OCI-LY3 (cell line): ENCODE measurements around the gene CPSF4.

Source experiments
- CTCF ChIP-seq: fragments of 200-600, 300-600 bp; sonication (generic); IDR thresholded peaks from 2 replicates; pipeline ENCODE4 v1.5.1; 2014; ENCODE audit warnings: antibody characterized with exemption, low read length, low read depth
- EZH2phosphoT487 ChIP-seq: fragments of 200-600 bp; shearing (Covaris generic); IDR thresholded peaks from 2 replicates; pipeline ENCODE4 v1.6.1; 2018; ENCODE audit warnings: antibody characterized with exemption, mixed run types, low read depth

GRCh38 chr7:99473315-99473596, 34.5 kb downstream of the CPSF4 start:
- no peak for TF ChIP-seq CTCF
- TF ChIP-seq EZH2phosphoT487, result no peak
